IMR-90 (cell line): ENCODE results near the gene FAM20B. TPM values are rescaled to one million over a fixed set of nuclear protein-coding genes. Genes with fewer than 3 reads are reported as not detected.

Experiments
- ATAC-seq: fragments of 200-7000 bp; cut with Tn5 transposase; 2 replicates; pipeline ENCODE4 v1.9.1; 2020; ENCODE audit warnings: low read depth, mild to moderate bottlenecking, moderate library complexity
- BruUV-seq: library from RNA; stranded (reverse); fragments of 400-500 nt; replicated peaks from 2 replicates; lab custom pipeline; 2021; lab: Mats Ljungman, UMichigan
- CTCF ChIA-PET: fragments of 300-600 bp; formaldehyde crosslinking; extraction: SDS; loops from one replicate; lab custom pipeline; 2021; ENCODE audit warnings: antibody characterized with exemption; lab: Yijun Ruan, JAX
- POLR2A ChIA-PET: fragments of 300-600 bp; sonication (Branson Sonifier 250); formaldehyde crosslinking; loops from one replicate; lab custom pipeline; 2022; ENCODE audit warnings: antibody characterized with exemption; ENCODE audit not compliant: unreplicated experiment; lab: Charles Lee
- DNase-seq: peaks from one replicate; pipeline ENCODE4 v3.0.0; 2013
- H2AFZ ChIP-seq: replicated peaks from 2 replicates; pipeline ENCODE3; 2013; ENCODE audit warnings: low read length, mild to moderate bottlenecking; ENCODE audit not compliant: poor library complexity
- H2AK5ac ChIP-seq: 2 replicates; pipeline ENCODE4 v1.6.1; 2013; ENCODE audit warnings: low read depth, low read length, inconsistent platforms
- H2AK9ac ChIP-seq: replicated peaks from 2 replicates; pipeline ENCODE3; 2013; ENCODE audit warnings: mild to moderate bottlenecking, low read depth, low read length, moderate library complexity; ENCODE audit not compliant: poor library complexity
- H2BK120ac ChIP-seq: 2 replicates; pipeline ENCODE4 v1.6.1; 2013; ENCODE audit warnings: low read depth, low read length, inconsistent platforms
- H2BK15ac ChIP-seq: 3 replicates; pipeline ENCODE4 v1.6.1; 2013; ENCODE audit warnings: low read depth, low read length, inconsistent platforms
- H2BK20ac ChIP-seq: 2 replicates; pipeline ENCODE4 v1.6.1; 2013; ENCODE audit warnings: low read depth, mild to moderate bottlenecking, inconsistent platforms, low read length, moderate library complexity
- H2BK5ac ChIP-seq: 2 replicates; pipeline ENCODE4 v1.6.1; 2013; ENCODE audit warnings: mild to moderate bottlenecking, low read depth, low read length, inconsistent platforms; ENCODE audit not compliant: poor library complexity, severe bottlenecking
- H3K14ac ChIP-seq: replicated peaks from 2 replicates; pipeline ENCODE4 v1.6.1; 2013; ENCODE audit warnings: low read depth, low read length, inconsistent platforms
- H3K18ac ChIP-seq: 2 replicates; pipeline ENCODE4 v1.6.1; 2013; ENCODE audit warnings: low read depth, low read length, control low read depth
- H3K23ac ChIP-seq: 2 replicates; pipeline ENCODE4 v1.6.1; 2013; ENCODE audit warnings: low read depth, low read length, inconsistent platforms
- H3K27ac ChIP-seq: 2 replicates; pipeline ENCODE4 v1.5.1; 2013; ENCODE audit warnings: mild to moderate bottlenecking, control low read depth, low read length; ENCODE audit not compliant: insufficient read depth
- H3K27me3 ChIP-seq: 2 replicates; pipeline ENCODE4 v1.6.1; 2013; ENCODE audit warnings: low read length; ENCODE audit not compliant: control insufficient read depth, insufficient read depth
- H3K36me3 ChIP-seq: 2 replicates; pipeline ENCODE4 v1.6.1; 2013; ENCODE audit warnings: low read length, mixed read lengths; ENCODE audit not compliant: control insufficient read depth, insufficient read depth
- H3K4ac ChIP-seq: 2 replicates; pipeline ENCODE4 v1.6.1; 2013; ENCODE audit warnings: low read depth, low read length, inconsistent platforms
- H3K4me1 ChIP-seq: 2 replicates; pipeline ENCODE4 v1.6.1; 2013; ENCODE audit warnings: low read length, mixed read lengths; ENCODE audit not compliant: control insufficient read depth, insufficient read depth
- H3K4me2 ChIP-seq: 2 replicates; pipeline ENCODE4 v1.6.1; 2013; ENCODE audit warnings: low read depth, mild to moderate bottlenecking, control low read depth, low read length, moderate library complexity
- H3K4me3 ChIP-seq: 2 replicates; pipeline ENCODE4 v1.5.1; 2013; ENCODE audit warnings: low read depth, mild to moderate bottlenecking, control low read depth, low read length, moderate library complexity; ENCODE audit not compliant: insufficient read depth
- H3K56ac ChIP-seq: 2 replicates; pipeline ENCODE4 v1.6.1; 2013; ENCODE audit warnings: low read length, inconsistent platforms; ENCODE audit not compliant: insufficient read depth; ENCODE audit errors: extremely low read depth
- H3K79me1 ChIP-seq, 2 experiments: 2 replicates each; pipeline ENCODE4 v1.6.1; 2013; ENCODE audit warnings: low read length in 2 of 2, inconsistent platforms in 1 of 2, low read depth in 1 of 2
- H3K9ac ChIP-seq: 2 replicates; pipeline ENCODE4 v1.6.1; 2013; ENCODE audit warnings: low read depth, low read length, control low read depth
- H3K9me1 ChIP-seq: 2 replicates; pipeline ENCODE4 v1.6.1; 2013; ENCODE audit warnings: low read length, inconsistent platforms; ENCODE audit not compliant: insufficient read depth
- H3K9me3 ChIP-seq: 2 replicates; pipeline ENCODE4 v1.6.1; 2013; ENCODE audit warnings: low read length; ENCODE audit not compliant: control insufficient read depth, insufficient read depth
- H4K20me1 ChIP-seq: 2 replicates; pipeline ENCODE4 v1.6.1; 2013; ENCODE audit warnings: low read length, inconsistent platforms; ENCODE audit not compliant: insufficient read depth
- H4K5ac ChIP-seq: 2 replicates; pipeline ENCODE4 v1.6.1; 2013; ENCODE audit warnings: mild to moderate bottlenecking, low read depth, low read length, control low read depth
- H4K8ac ChIP-seq, 2 experiments: 2 replicates each; pipeline ENCODE4 v1.6.1; 2013; ENCODE audit warnings: low read depth in 2 of 2, low read length in 2 of 2, control low read depth in 1 of 2, inconsistent platforms in 1 of 2
- H4K91ac ChIP-seq: 2 replicates; pipeline ENCODE4 v1.6.1; 2013; ENCODE audit warnings: low read depth, low read length, inconsistent platforms; ENCODE audit not compliant: insufficient read depth
- BHLHE40 ChIP-seq: fragments of 150-350 bp; IDR thresholded peaks from 2 replicates; pipeline ENCODE4 v1.6.1; 2016; ENCODE audit warnings: mild to moderate bottlenecking, low read depth, low read length
- CEBPB ChIP-seq: IDR thresholded peaks from 2 replicates; pipeline ENCODE4 v1.6.1; 2012; ENCODE audit warnings: low read depth, low read length, improper control_type of control experiment
- CHD1 ChIP-seq: IDR thresholded peaks from 2 replicates; pipeline ENCODE4 v1.6.1; 2012; ENCODE audit warnings: low read depth, low read length, improper control_type of control experiment
- CTCF ChIP-seq: conservative IDR thresholded peaks from 2 replicates; pipeline ENCODE4 v1.5.1; 2012; ENCODE audit warnings: mild to moderate bottlenecking, low read depth, low read length, improper control_type of control experiment
- MAFK ChIP-seq: IDR thresholded peaks from 2 replicates; pipeline ENCODE4 v1.6.1; 2012; ENCODE audit warnings: low read depth, low read length, improper control_type of control experiment
- MAZ ChIP-seq: IDR thresholded peaks from 2 replicates; pipeline ENCODE4 v1.6.1; 2012; ENCODE audit warnings: low read depth, mild to moderate bottlenecking, low read length, improper control_type of control experiment, moderate library complexity, borderline replicate concordance
- MXI1 ChIP-seq: IDR thresholded peaks from 2 replicates; pipeline ENCODE4 v1.6.1; 2012; ENCODE audit warnings: low read depth, mild to moderate bottlenecking, low read length, moderate library complexity, borderline replicate concordance
- NFE2L2 ChIP-seq: fragments of 150-350 bp; IDR thresholded peaks from 2 replicates; pipeline ENCODE4 v1.6.1; 2016; ENCODE audit warnings: low read depth, mild to moderate bottlenecking, low read length
- POLR2A ChIP-seq: IDR thresholded peaks from 2 replicates; pipeline ENCODE4 v1.6.1; 2012; ENCODE audit warnings: mild to moderate bottlenecking, low read depth, low read length
- RAD21 ChIP-seq: IDR thresholded peaks from 2 replicates; pipeline ENCODE4 v1.6.1; 2012; ENCODE audit warnings: low read length, improper control_type of control experiment
- RCOR1 ChIP-seq: IDR thresholded peaks from 2 replicates; pipeline ENCODE4 v1.6.1; 2012; ENCODE audit warnings: mild to moderate bottlenecking, low read length, improper control_type of control experiment; ENCODE audit not compliant: insufficient replicate concordance
- RFX5 ChIP-seq: IDR thresholded peaks from 2 replicates; pipeline ENCODE4 v1.8.0; 2012; ENCODE audit warnings: low read depth, mild to moderate bottlenecking, low read length, moderate library complexity
- WGBS, 2 experiments: methylation state at CpG; one replicate each; pipeline versions ENCODE4 v1.1.5 to v1.1.7; 2013; ENCODE audit warnings: missing lambda C conversion rate in 2 of 2; ENCODE audit not compliant: insufficient read length in 1 of 2; ENCODE audit errors: extremely low coverage in 2 of 2; 5-methylcytosine and 5-hydroxymethylcytosine counted together
- dilution Hi-C: fragments of 300-500 bp; cut with HindIII; formaldehyde crosslinking; loops from one replicate; pipeline ENCODE4 v1.14.3; 2018; ENCODE audit warnings: low sequenced_read_pairs; ENCODE audit not compliant: unreplicated experiment
- in situ Hi-C: fragments of 300-500 bp; cut with MboI; formaldehyde crosslinking; loops from 3 replicates; pipeline ENCODE4 v1.14.3; 2019; ENCODE audit warnings: low sequenced_read_pairs, inconsistent platforms, mixed read lengths
- intact Hi-C: fragments of 100-400 bp; cut with micrococcal nuclease; formaldehyde crosslinking; loops from 2 replicates; pipeline ENCODE4 v1.10.0; 2022
- polyA plus RNA-seq, 3 experiments: library from polyadenylated mRNA; depleted of rRNA; stranded (reverse); fragments of >200 nt; gene quantifications; 2 replicates each; pipeline ENCODE4 v1.2.3, GENCODE V29; 2012; ENCODE audit warnings: low replicate concordance in 1 of 3
- total RNA-seq: library from RNA; depleted of rRNA; stranded (reverse); fragments of >200 nt; gene quantifications from 2 replicates; pipeline ENCODE4 v1.2.3, GENCODE V29; 2012
- TF ChIP-seq, protein P1 (sequence below): fragments of 150-350 bp; IDR thresholded peaks from 2 replicates; pipeline ENCODE4 v1.6.1; 2017; ENCODE audit warnings: mild to moderate bottlenecking, antibody characterized with exemption, low read length, low read depth
- TF ChIP-seq, protein P2 (sequence below): fragments of 150-350 bp; IDR thresholded peaks from 2 replicates; pipeline ENCODE4 v1.6.1; 2016; ENCODE audit warnings: low read depth, mild to moderate bottlenecking, low read length, moderate library complexity, borderline replicate concordance

Gene FAM20B
- total and polyA plus RNA-seq, 2 of the 4 experiments (the other 2 are of a cell fraction) = 17.1 to 38.4 TPM

GRCh38 chr1:179007233-179007632 lies 18.5 kb upstream of the FAM20B start:
- Histone ChIP-seq H4K91ac (no peak overlapping the region), H2AK9ac (no peak overlapping the region), H4K8ac (no peak overlapping the region), H3K56ac (no peak overlapping the region), H3K79me1 (no peaks in the 10 kb centered on the region), H2BK120ac (no peak overlapping the region), H3K23ac (no peak overlapping the region), H3K4me1 (no peaks in the 10 kb centered on the region; the same call in 1 of the 2 replicates), H3K4ac (no peak overlapping the region), H2AK5ac (no peak overlapping the region), H2BK15ac (no peak overlapping the region), H3K36me3 (no peaks in the 10 kb centered on the region), H3K27me3 (no peaks in the 10 kb centered on the region), H3K9ac (no peak overlapping the region), H3K14ac (no peak overlapping the region), H3K4me3 (no peak overlapping the region), H4K20me1 (no peaks in the 10 kb centered on the region), H3K18ac (no peak overlapping the region), H3K4me2 (no peak overlapping the region), H2BK20ac (no peak overlapping the region), H2BK5ac (no peak overlapping the region), H3K27ac (no peak overlapping the region), H3K9me3 (no peaks in the 10 kb centered on the region), H3K9me1 (no peaks in the 10 kb centered on the region), H2AFZ (no peak overlapping the region), H4K5ac (no peak overlapping the region)
- in situ Hi-C loops (loop anchor here (5.0 to 10.0 kb wide), 2 partner anchors 475 to 692 kb away; no protein-coding TSS in a partner anchor), intact Hi-C loops (loop anchor here (10.0 kb wide), 1 partner anchor 362 kb away; no protein-coding TSS in a partner anchor), dilution Hi-C loops (no loop called here)
- no peak for ATAC-seq
- no TSS peak for BruUV-seq
- WGBS, 2 experiments = 83% methylated on average over 1 of the region's 7 CpGs; no CpG with 5 or more reads in 1 of the 2 experiments
- ChIA-PET POLR2A (no interaction called here), CTCF (interaction anchor here (0.9 kb wide), 1 partner anchor 477 kb away, joined by 3 read pairs; no protein-coding TSS in a partner anchor)
- TF ChIP-seq CEBPB (no peak), RFX5 (no peak), POLR2A (no peak), RAD21 (no peak), RCOR1 (no peak), MXI1 (no peak), CTCF (no peak), MAFK (no peak), BHLHE40 (no peak), MAZ (no peak), CHD1 (no peak), NFE2L2 (no peak)
- TF ChIP-seq, protein P1, sequence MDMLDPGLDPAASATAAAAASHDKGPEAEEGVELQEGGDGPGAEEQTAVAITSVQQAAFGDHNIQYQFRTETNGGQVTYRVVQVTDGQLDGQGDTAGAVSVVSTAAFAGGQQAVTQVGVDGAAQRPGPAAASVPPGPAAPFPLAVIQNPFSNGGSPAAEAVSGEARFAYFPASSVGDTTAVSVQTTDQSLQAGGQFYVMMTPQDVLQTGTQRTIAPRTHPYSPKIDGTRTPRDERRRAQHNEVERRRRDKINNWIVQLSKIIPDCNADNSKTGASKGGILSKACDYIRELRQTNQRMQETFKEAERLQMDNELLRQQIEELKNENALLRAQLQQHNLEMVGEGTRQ = no peak
- TF ChIP-seq, protein P2, sequence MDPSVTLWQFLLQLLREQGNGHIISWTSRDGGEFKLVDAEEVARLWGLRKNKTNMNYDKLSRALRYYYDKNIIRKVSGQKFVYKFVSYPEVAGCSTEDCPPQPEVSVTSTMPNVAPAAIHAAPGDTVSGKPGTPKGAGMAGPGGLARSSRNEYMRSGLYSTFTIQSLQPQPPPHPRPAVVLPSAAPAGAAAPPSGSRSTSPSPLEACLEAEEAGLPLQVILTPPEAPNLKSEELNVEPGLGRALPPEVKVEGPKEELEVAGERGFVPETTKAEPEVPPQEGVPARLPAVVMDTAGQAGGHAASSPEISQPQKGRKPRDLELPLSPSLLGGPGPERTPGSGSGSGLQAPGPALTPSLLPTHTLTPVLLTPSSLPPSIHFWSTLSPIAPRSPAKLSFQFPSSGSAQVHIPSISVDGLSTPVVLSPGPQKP = no peak
- no peak for DNase-seq
